ENCODE results near the gene RPS13. TPM values are rescaled to one million over a fixed set of nuclear protein-coding genes. Genes with fewer than 3 reads are reported as not detected.
"Not testable (repeated sequence)": the region's sequence is repeated elsewhere in the genome, so short reads cannot be mapped to it uniquely, and the experiment has no call there.

Gene RPS13
- polyA plus RNA-seq, 1 donor (not counting 4 experiments of a cell fraction or from before 2014, with no cell fraction given): 1,288 TPM

DNA sequence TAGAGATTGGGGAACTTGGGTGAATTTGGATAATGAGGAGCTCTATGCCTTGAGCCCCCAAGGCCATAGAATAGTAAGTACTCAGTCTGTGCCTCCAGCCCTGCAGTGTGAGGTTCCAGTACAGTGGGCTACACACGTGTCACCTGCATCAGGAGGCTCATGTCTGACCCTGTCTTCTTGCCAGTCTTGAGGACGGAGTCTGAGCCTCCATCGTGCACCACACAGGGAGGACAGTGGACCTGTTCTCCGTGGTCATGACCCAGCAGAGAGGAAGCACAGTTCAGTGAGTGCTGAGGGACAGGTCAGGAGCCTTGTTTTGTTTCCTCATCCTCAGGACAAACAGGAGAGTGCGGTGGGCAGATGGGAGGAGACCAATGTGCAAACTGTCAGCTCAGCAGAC lies 30.8 kb downstream of the RPS13 start:
- H4K20me1 ChIP-seq (ENCODE audit: control insufficient read depth, extremely low read depth, insufficient read depth, low read length): no peaks in the 10 kb centered on the region
- no peak for FAIRE-seq
- dilution Hi-C loops (cut with MboI; ENCODE audit: extremely low pct_ligation_motif_present, low sequenced_read_pairs): no loop called here

DNA sequence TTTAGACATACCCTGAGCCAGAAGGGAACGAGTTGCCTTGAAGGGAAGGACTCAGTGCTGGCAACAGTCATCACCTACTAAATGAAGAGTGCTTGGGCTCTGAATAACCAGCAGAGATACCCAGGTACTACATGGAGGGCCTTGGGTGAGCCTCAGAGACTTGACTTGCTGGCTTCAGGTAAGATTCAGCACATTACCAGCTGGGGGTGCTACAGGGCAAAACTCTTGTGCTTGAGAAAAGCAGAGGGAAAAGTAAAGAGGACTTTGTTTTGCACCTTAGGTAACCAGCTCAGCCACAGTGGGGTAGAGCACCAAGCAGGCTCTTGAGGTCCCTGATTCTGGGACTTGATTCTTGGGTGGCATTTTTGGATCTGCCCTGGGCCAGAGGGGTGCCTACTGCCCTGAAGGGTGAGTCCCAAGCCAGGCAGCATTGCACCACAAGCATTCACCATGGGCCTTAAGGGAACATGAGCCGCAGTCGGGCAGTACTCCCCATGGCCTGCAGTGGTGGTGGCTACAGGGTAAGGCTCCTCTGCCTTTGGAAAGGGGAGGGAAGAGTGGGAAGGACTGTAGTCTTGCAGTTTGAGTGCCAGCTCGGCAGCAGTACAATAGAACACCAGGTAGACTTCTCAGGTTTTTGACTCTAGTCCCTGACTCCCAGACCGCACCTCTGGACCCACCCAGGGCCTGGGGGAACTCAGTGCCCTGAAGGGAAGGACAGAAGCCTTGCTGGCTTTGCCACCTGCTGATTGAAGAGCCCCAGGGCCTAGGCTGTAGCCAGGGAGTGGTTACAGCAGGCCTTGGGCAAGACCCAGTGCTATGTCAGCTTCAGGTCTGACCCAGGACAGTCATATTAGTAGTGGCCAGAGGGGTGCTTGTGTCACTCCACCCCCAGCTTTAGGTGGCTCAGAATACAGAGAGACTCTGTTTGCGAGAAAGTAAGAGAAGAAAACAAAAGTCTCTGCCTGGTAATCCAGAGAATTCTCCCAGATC lies 40.5 kb downstream of the RPS13 start:
- Histone ChIP-seq H3K9me1 (ENCODE audit: control insufficient read depth, extremely low read depth, insufficient read depth, low read length) (no peaks in the 10 kb centered on the region), H4K20me1 (ENCODE audit: control insufficient read depth, extremely low read depth, insufficient read depth, low read length) (no peaks in the 10 kb centered on the region), H3K4me3 (ENCODE audit: control insufficient read depth in 2 of 3, extremely low read depth in 1 of 3, insufficient read depth in 2 of 3, low read depth in 1 of 3, low read length in 3 of 3) (no peak overlapping the region), H3K4me1 (ENCODE audit: control insufficient read depth, extremely low read depth, insufficient read depth, low read length) (no peaks in the 10 kb centered on the region), H3K9me3 (ENCODE audit: control insufficient read depth, low read depth, low read length) (no peaks in the 10 kb centered on the region), H3K36me3 (ENCODE audit: control insufficient read depth in 2 of 2, extremely low read depth in 1 of 2, insufficient read depth in 2 of 2, low read length in 2 of 2) (no peaks in the 10 kb centered on the region), H3K4me2 (ENCODE audit: control insufficient read depth, extremely low read depth, insufficient read depth, low read depth, low read length) (no peak overlapping the region), H3K79me2 (ENCODE audit: control insufficient read depth, insufficient read depth, low read length) (no peaks in the 10 kb centered on the region), H3K27ac (ENCODE audit: control insufficient read depth, insufficient read depth, low read length) (no peak overlapping the region), H3K9ac (ENCODE audit: control insufficient read depth, extremely low read depth, insufficient read depth, low read length) (no peak overlapping the region), H2AFZ (ENCODE audit: control insufficient read depth, low read length) (no peak overlapping the region), H3K27me3 (ENCODE audit: control insufficient read depth, extremely low read depth, insufficient read depth, low read length) (no peaks in the 10 kb centered on the region)
- FAIRE-seq (no peak), DNase-seq (ENCODE audit: low read depth, low spot score) (no peak)
- TF ChIP-seq, protein P1, sequence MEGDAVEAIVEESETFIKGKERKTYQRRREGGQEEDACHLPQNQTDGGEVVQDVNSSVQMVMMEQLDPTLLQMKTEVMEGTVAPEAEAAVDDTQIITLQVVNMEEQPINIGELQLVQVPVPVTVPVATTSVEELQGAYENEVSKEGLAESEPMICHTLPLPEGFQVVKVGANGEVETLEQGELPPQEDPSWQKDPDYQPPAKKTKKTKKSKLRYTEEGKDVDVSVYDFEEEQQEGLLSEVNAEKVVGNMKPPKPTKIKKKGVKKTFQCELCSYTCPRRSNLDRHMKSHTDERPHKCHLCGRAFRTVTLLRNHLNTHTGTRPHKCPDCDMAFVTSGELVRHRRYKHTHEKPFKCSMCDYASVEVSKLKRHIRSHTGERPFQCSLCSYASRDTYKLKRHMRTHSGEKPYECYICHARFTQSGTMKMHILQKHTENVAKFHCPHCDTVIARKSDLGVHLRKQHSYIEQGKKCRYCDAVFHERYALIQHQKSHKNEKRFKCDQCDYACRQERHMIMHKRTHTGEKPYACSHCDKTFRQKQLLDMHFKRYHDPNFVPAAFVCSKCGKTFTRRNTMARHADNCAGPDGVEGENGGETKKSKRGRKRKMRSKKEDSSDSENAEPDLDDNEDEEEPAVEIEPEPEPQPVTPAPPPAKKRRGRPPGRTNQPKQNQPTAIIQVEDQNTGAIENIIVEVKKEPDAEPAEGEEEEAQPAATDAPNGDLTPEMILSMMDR (optimal IDR thresholded peaks at IDR 0.05 in 1 of 3, IDR thresholded peaks at IDR 0.05 in 1 of 3, conservative IDR thresholded peaks at IDR 0.05 in 1 of 3; ENCODE audit: extremely low read depth in 1 of 3, insufficient read depth in 2 of 3, low read length in 3 of 3): peak in 2 of 3 experiments; percentile 19 to 34
- TF ChIP-seq EZH2 (IDR thresholded peaks at IDR 0.05; ENCODE audit: low read length): no peak
- dilution Hi-C loops (cut with MboI; ENCODE audit: extremely low pct_ligation_motif_present, low sequenced_read_pairs): no loop called here

More for the DNA sequence above, 30.8 kb downstream of the RPS13 start:
- H3K79me2 ChIP-seq (ENCODE audit: control insufficient read depth, insufficient read depth, low read length): no peaks in the 10 kb centered on the region
- H3K27me3 ChIP-seq (ENCODE audit: control insufficient read depth, extremely low read depth, insufficient read depth, low read length): no peaks in the 10 kb centered on the region
- no peak for DNase-seq (ENCODE audit: low read depth, low spot score)
- no peak overlapping the region for H3K9ac ChIP-seq (ENCODE audit: control insufficient read depth, extremely low read depth, insufficient read depth, low read length)
- H3K27ac ChIP-seq (ENCODE audit: control insufficient read depth, insufficient read depth, low read length): no peak overlapping the region
- H3K36me3 ChIP-seq (ENCODE audit: control insufficient read depth in 2 of 2, extremely low read depth in 1 of 2, insufficient read depth in 2 of 2, low read length in 2 of 2): no peaks in the 10 kb centered on the region
- no peak overlapping the region for H3K4me3 ChIP-seq (ENCODE audit: control insufficient read depth in 2 of 3, extremely low read depth in 1 of 3, insufficient read depth in 2 of 3, low read depth in 1 of 3, low read length in 3 of 3)
- no peaks in the 10 kb centered on the region for H3K9me1 ChIP-seq (ENCODE audit: control insufficient read depth, extremely low read depth, insufficient read depth, low read length)
- H3K9me3 ChIP-seq (ENCODE audit: control insufficient read depth, low read depth, low read length): no peaks in the 10 kb centered on the region
- TF ChIP-seq, protein P1 (optimal IDR thresholded peaks at IDR 0.05 in 1 of 3, IDR thresholded peaks at IDR 0.05 in 1 of 3, conservative IDR thresholded peaks at IDR 0.05 in 1 of 3; ENCODE audit: extremely low read depth in 1 of 3, insufficient read depth in 2 of 3, low read length in 3 of 3): no peak
- TF ChIP-seq EZH2 (IDR thresholded peaks at IDR 0.05; ENCODE audit: low read length): no peak
- no peak overlapping the region for H3K4me2 ChIP-seq (ENCODE audit: control insufficient read depth, extremely low read depth, insufficient read depth, low read depth, low read length)
- H3K4me1 ChIP-seq (ENCODE audit: control insufficient read depth, extremely low read depth, insufficient read depth, low read length): no peaks in the 10 kb centered on the region
- H2AFZ ChIP-seq (ENCODE audit: control insufficient read depth, low read length): no peak overlapping the region

DNA sequence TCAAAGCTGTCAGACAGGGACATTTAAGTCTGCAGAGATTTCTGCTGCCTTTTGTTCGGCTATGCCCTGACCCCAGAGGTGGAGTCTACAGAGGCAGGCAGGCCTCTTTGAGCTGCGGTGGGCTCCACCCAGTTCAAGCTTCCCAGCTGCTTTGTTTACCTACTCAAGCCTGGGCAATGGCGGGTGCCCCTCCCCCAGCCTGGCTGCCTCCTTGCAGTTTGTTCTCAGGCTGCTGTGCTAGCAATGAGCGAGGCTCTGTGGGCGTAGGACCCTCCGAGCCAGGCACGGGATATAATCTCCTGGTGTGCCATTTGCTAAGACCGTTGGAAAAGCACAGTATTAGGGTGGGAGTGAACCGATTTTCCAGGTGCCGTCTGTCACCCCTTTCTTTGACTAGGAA lies 43.4 kb downstream of the RPS13 start:
- H3K4me2 ChIP-seq (ENCODE audit: control insufficient read depth, extremely low read depth, insufficient read depth, low read depth, low read length); H3K27ac ChIP-seq (ENCODE audit: control insufficient read depth, insufficient read depth, low read length); dilution Hi-C loops (cut with MboI; ENCODE audit: extremely low pct_ligation_motif_present, low sequenced_read_pairs); FAIRE-seq; H3K36me3 ChIP-seq (ENCODE audit: control insufficient read depth in 2 of 2, extremely low read depth in 1 of 2, insufficient read depth in 2 of 2, low read length in 2 of 2); H2AFZ ChIP-seq (ENCODE audit: control insufficient read depth, low read length); H3K27me3 ChIP-seq (ENCODE audit: control insufficient read depth, extremely low read depth, insufficient read depth, low read length); H3K9ac ChIP-seq (ENCODE audit: control insufficient read depth, extremely low read depth, insufficient read depth, low read length); H4K20me1 ChIP-seq (ENCODE audit: control insufficient read depth, extremely low read depth, insufficient read depth, low read length); DNase-seq (ENCODE audit: low read depth, low spot score); H3K9me1 ChIP-seq (ENCODE audit: control insufficient read depth, extremely low read depth, insufficient read depth, low read length); H3K79me2 ChIP-seq (ENCODE audit: control insufficient read depth, insufficient read depth, low read length); H3K4me3 ChIP-seq (ENCODE audit: control insufficient read depth in 2 of 3, extremely low read depth in 1 of 3, insufficient read depth in 2 of 3, low read depth in 1 of 3, low read length in 3 of 3); H3K4me1 ChIP-seq (ENCODE audit: control insufficient read depth, extremely low read depth, insufficient read depth, low read length); H3K9me3 ChIP-seq (ENCODE audit: control insufficient read depth, low read depth, low read length): not testable (repeated sequence)
